Left lung (tissue), 10 donors: ENCODE measurements around the gene RBM43. TPM values are rescaled to one million over a fixed set of nuclear protein-coding genes. Genes with fewer than 3 reads are reported as not detected.

Experiments
- ATAC-seq: fragments of 200-7000 bp; cut with Tn5 transposase; one replicate; pipeline ENCODE4 v1.9.1; 2020; ENCODE audit warnings: moderate library complexity
- DNase-seq, 4 donors: peaks; one replicate each; pipeline ENCODE4 v3.0.0-alpha.2; 2013 to 2020
- H3K27ac ChIP-seq, 2 donors: fragments of 200-600 bp; sonication (generic) in 1 of 2; one replicate each; pipeline versions ENCODE4 v1.5.0 to v1.8.0; 2020 to 2021
- H3K27me3 ChIP-seq, 2 donors: fragments of 200-600 bp; sonication (generic) in 1 of 2; one replicate each; pipeline versions ENCODE4 v1.5.0 to v1.8.0; 2020 to 2021
- H3K36me3 ChIP-seq, 2 donors: fragments of 200-600 bp; sonication (generic) in 1 of 2; one replicate each; pipeline versions ENCODE4 v1.5.0 to v1.8.0; 2020 to 2021
- H3K4me1 ChIP-seq, 2 donors: fragments of 200-600 bp; one replicate each; pipeline ENCODE4 v1.8.0; 2021
- H3K4me3 ChIP-seq, 2 donors: fragments of 200-600 bp; sonication (generic) in 1 of 2; one replicate each; pipeline versions ENCODE4 v1.5.0 to v1.8.0; 2020 to 2021; ENCODE audit warnings: mild to moderate bottlenecking in 1 of 2
- H3K9me3 ChIP-seq, 2 donors: fragments of 200-600 bp; sonication (generic) in 1 of 2; one replicate each; pipeline versions ENCODE4 v1.5.0 to v1.8.0; 2020 to 2021
- CTCF ChIP-seq, 2 donors: fragments of 200-600 bp; sonication (generic) in 1 of 2; IDR thresholded peaks; one replicate each; pipeline versions ENCODE4 v1.5.0 to v1.8.0; 2021; ENCODE audit warnings: antibody characterized with exemption in 2 of 2
- intact Hi-C, 2 donors: fragments of 100-400 bp; cut with DNase I; formaldehyde crosslinking; loops; one replicate each; pipeline versions ENCODE4 v1.11.2 to v1.14.2; 2022
- polyA plus RNA-seq, 6 donors: library from polyadenylated mRNA; unstranded; fragments of 120-200 nt; gene quantifications; one replicate each; pipeline ENCODE4 v1.2.1, GENCODE V29; 2013; ENCODE audit not compliant: insufficient read length in 6 of 6
- total RNA-seq, 2 donors: library from RNA; stranded (reverse); fragmentation: NEBNext Ultra II Directional; extraction: Animal tissue kit (Norgen Biotek cat#: 25700); gene quantifications; one replicate each; pipeline ENCODE4 v1.2.1, GENCODE V29; 2021
- donor health status: DM: no; HTN: yes; CAD: no.
- donor health status: DM: no; HTN: no; CAD: no.

Gene RBM43
- total and polyA plus RNA-seq, 8 donors = 6.2 to 27.6 (median 21.2) TPM

GRCh38 chr2:151280271-151280670 lies 18.6 kb upstream of the RBM43 start:
- Histone ChIP-seq H3K4me1 (no peaks in the 10 kb centered on the region), H3K9me3 (no peaks in the 10 kb centered on the region), H3K27me3 (no peaks in the 10 kb centered on the region), H3K36me3 (peaks cover 0 to 75% of the 10 kb centered on the region in 2 donors), H3K27ac (no peak overlapping the region), H3K4me3 (no peak overlapping the region)
- no peak for DNase-seq
- ATAC-seq = no peak
- no peak for TF ChIP-seq CTCF (IDR thresholded peaks at IDR 0.05)
- intact Hi-C loops = no loop called here

- intact Hi-C loops = no loop called here
- no peak for DNase-seq
- Histone ChIP-seq H3K4me3 (no peak overlapping the region), H3K27ac (no peak overlapping the region), H3K27me3 (no peaks in the 10 kb centered on the region), H3K9me3 (no peaks in the 10 kb centered on the region), H3K4me1 (no peaks in the 10 kb centered on the region), H3K36me3 (peaks cover 0 to 92% of the 10 kb centered on the region in 2 donors)
- no peak for TF ChIP-seq CTCF (IDR thresholded peaks at IDR 0.05)
- ATAC-seq = no peak
Observed at GRCh38 chr2:151278487-151278886, 16.8 kb upstream of the RBM43 start.

GRCh38 chr2:151277067-151277466 lies 15.4 kb upstream of the RBM43 start:
- ATAC-seq = no peak
- Histone ChIP-seq H3K27ac (no peak overlapping the region), H3K36me3 (peaks cover 0 to 99% of the 10 kb centered on the region in 2 donors)

GRCh38 chr2:151275291-151275690 lies 13.6 kb upstream of the RBM43 start:
- intact Hi-C loops = no loop called here
- Histone ChIP-seq H3K4me3 (no peak overlapping the region), H3K36me3 (peaks cover 0 to 99% of the 10 kb centered on the region in 2 donors), H3K4me1 (no peaks in the 10 kb centered on the region), H3K9me3 (no peaks in the 10 kb centered on the region), H3K27ac (no peak overlapping the region), H3K27me3 (no peaks in the 10 kb centered on the region)
- ATAC-seq = no peak
- no peak for DNase-seq
- no peak for TF ChIP-seq CTCF (IDR thresholded peaks at IDR 0.05)

More at GRCh38 chr2:151277067-151277466, 15.4 kb upstream of the RBM43 start:
- no peaks in the 10 kb centered on the region for H3K4me1 ChIP-seq
- no peaks in the 10 kb centered on the region for H3K27me3 ChIP-seq
- TF ChIP-seq CTCF (IDR thresholded peaks at IDR 0.05) = no peak
- no peak overlapping the region for H3K4me3 ChIP-seq
- H3K9me3 ChIP-seq = no peaks in the 10 kb centered on the region
- DNase-seq = no peak
- intact Hi-C loops = no loop called here

GRCh38 chr2:151271824-151272223 lies 10.2 kb upstream of the RBM43 start:
- Histone ChIP-seq H3K27me3 (no peaks in the 10 kb centered on the region), H3K27ac (no peak overlapping the region), H3K4me1 (no peaks in the 10 kb centered on the region), H3K36me3 (peaks cover 0 to 73% of the 10 kb centered on the region in 2 donors), H3K9me3 (no peaks in the 10 kb centered on the region), H3K4me3 (no peak overlapping the region)
- intact Hi-C loops = no loop called here
- DNase-seq (no peak), ATAC-seq (no peak)
- TF ChIP-seq CTCF (IDR thresholded peaks at IDR 0.05) = no peak
